NCI-H510A (cell line): ENCODE results near the gene ACACA.

Experiments
- DNase-seq: peaks from one replicate; lab custom pipeline; 2025; lab: John Stamatoyannopoulos, UW

ACACA gene

DNA sequence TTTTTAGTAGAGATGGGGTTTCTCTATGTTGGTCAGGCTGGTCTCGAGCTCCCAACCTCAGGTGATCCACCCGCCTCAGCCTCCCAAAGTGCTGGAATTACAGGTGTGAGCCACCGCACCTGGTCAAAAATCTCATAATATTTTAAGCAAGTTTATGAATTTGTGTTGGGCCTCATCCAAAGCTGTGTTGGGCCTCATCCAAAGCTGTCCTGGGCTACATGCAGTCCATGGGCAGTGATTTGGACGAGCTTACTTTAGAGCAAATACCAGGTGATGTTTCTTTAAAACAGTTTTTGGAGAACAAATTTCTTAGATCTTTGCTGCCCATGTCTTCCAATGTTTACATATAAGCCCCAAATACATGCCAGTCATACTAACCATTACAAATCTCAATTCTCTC lies 115.3 kb downstream of the ACACA start:
- no peak for DNase-seq

DNA sequence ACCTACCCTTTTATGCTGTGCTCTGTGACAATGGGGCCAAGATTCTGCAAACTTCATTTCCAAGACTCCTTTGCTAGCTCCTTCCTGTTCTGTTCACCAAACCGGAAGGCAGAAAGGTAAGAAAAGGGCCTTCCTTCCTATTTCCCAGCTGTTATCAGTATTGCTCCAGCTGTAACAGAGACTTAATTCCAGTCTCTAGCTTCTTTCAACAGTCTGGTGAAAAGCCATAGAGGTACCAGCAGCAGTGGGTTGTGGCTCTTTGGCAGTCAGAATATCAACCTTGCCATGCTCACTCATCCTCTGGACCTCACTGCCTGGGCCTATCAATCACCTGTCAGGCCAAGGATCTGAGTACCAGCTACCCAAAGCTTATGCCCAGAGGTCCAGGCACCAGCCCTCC lies 120.2 kb downstream of the ACACA start:
- no peak for DNase-seq

DNA sequence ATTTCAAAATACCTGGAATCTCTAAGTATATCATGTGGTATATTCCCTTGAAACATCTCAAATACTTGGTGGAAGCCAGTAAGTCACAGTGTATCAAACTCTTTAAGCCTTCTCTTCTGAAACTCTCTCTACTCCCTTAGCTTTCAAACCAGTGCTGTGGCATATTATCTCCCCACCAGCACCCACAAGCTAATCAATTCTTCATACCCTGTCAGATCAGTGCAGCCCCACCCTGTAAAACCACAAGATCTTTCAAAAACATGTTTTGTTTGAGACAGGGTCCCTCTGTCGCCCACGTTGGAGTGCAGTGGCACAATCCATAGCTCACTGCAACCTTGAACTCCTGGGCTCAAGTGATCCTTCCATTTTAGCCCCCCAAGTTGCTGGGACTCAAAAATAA lies 122.4 kb downstream of the ACACA start:
- DNase-seq = no peak

DNA sequence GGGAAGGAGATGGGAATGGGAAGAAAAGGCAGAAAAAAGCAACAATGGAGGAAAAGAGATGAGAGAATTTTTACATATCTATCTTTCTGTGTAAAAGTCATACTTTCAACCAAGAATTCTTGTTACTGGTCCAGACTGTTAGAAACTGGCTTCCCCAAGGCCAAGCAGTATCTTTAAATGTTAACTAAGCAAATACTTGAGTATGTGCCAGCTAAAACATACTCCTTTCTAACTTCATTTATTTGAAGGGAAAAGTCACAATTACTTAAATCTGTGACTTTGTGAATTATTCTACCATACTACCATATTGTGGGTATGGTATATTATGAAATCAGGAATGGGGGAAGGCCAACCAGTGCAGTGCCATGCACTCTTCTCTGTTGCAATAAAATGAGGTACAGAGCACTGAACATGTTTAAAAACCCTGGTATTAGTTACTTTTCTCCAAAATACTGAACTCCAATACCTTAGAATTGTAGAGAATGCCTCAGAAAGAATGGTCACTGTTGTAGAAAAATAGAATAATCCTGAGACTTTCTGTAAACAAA lies 123.1 kb downstream of the ACACA start:
- no peak for DNase-seq

DNA sequence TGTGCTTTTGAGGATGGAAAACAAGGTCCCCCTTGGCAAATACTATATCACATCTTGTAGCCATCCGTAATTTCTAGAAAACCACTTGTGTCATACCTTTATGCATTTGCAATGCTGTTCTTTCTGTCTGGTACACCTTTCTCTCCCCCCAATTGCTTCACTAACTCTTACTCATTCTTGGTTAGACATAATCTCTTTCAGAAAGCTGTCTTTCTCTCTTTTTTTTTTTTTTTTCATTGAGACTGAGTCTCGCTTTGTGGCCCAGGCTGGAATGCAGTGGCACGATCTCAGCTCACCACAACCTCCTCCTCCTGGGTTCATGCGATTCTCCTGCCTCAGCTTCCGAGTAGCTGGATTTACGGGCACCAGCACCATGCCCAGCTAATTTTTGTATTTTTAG lies 125.8 kb downstream of the ACACA start:
- DNase-seq = no peak

DNA sequence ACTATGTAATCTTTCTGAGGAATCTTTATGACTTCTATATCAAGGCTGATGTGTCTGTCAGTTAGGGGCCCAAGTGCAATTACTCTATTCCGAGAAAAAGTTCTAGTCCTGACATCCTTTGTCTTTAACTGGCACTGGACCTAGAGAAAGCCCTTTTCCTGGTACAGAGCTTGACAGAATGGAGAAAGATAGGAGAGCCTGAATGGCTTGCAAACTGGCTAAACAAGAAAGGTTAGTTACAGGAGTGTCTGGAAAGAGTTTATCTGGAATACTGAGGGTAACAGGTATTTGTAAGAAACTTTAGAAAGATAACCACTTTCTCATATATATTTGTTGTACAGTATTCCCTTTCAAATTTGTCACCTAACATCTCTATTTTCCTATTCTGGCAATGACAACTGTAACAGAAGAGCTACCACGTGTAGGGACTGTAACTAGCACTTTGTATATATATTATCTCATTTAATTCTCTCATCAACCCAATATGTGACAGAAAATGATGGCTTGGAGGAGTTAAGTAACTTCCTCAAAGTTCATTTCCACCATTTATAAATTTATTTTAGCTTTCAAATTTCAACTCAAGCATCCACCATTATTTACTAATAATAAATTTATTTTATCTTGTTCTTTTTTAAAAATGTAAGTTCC lies 128.3 kb downstream of the ACACA start:
- no peak for DNase-seq

DNA sequence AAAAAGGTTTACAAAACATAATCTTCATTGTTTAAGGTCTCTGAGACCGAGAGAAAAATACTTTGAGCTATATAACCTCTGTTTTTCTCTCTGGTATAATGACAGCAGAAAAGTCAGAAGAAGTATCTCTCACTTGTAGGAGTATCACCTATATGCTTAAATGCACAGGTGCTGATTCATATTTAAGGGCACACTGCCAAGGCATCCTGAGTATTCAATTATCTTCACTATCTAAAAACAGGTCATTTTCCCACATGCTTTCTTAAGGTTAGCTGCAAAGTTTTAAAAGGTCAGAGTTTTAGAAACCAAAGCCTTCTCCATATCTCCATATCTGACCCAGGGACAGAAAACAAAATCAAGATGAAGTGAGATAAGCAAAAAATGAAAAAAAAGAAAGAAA lies 130.2 kb downstream of the ACACA start:
- no peak for DNase-seq

DNA sequence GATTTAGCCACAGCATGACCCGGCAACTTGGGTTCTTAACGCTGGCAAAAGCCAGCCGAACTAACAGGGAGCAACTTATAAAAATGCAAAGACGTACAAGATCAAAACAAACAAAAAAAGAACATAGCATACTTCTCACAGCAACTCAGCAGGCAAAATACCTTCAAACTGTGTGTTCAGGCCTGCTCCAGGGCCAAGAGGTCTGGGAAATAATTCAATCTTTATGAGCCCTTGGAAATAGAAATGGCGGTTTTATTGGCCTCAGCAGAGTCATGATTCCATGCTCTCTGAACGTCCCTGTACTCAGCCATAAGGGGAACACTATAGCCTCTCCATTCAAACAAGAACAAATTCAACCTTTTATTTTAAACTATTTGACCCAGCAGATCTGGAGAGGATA lies 132.2 kb downstream of the ACACA start:
- DNase-seq = no peak

DNA sequence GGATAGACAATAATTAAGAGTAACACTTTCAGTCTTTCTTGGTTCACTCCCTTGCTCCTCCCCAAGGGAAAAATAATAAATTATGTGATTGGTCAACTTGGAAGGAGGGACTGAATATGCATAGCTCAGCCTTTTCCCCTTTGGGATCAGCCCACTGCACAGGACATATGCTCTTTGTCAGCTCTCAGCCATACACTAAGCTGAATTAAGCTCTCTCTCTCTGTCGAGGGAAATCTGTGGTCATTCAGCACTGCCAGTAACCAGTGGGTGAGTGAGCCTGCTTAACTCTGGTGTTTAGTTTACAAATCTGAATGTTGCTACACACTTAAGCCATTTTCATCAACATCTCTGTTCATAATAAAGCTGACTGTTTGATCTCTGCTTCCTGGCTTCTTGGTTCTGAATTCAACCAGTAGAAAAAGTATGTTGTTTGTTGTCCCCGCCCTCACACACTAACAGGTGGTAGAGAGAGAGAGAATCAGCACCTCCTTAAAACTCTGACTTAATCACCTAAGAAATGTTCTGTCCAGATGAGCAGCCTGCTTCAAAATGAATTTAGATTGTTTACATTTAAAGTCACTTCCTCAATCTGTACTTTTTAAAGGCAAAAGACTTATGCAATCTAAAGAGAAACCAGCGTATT lies 133.1 kb downstream of the ACACA start:
- DNase-seq = no peak

DNA sequence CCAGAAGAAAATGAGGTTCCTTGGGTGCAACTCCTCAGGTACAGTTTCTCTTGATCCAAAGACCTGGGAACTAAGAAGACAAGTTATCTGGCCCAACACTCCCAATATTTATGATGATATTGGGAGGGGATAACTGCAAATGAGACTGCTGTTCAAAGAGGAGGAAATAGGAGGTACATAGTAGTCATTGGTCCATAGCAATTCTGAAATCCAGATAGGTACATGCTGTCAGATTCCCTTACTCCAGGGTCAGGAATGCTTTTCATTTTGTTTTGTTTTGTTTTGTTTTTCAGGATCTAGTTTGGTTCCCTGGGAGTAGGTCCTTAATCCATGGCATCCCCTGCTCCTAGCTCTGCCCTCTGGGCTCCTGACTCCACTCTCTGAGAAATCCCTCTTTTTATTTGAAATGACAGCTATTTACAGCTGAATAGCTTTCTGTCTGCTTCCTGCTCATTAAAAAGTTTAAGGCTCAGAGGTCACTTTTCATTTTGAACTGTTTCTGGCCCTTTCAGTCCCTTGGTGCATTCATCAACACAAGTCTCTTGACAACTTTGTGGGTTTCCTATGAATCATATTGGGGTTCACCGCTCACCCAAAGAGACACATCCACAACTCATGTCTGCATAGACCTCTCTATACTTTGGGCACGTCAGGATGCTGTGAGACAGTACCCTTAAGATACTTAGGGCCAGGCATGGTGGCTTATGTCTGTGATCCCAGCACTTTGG lies 141.0 kb downstream of the ACACA start:
- no peak for DNase-seq

DNA sequence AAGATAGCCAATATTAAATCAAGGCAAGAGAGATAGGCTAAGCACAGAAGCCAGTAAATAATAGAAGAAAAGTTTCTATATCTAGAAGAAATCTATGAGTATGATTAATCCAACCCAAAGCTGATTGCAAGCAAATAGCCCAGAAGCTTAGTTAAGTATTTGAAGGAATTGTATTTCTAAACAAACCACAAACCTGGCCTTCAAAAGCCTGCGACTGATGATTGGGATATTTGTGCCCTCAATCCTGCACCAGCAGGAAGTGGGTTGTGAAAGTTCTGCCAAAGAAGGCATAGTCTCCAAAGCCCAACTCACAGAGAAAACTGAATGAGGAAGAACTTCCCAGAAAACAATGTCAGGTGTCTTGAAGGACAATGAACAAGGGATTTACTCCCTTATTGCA lies 145.3 kb downstream of the ACACA start:
- DNase-seq = no peak

DNA sequence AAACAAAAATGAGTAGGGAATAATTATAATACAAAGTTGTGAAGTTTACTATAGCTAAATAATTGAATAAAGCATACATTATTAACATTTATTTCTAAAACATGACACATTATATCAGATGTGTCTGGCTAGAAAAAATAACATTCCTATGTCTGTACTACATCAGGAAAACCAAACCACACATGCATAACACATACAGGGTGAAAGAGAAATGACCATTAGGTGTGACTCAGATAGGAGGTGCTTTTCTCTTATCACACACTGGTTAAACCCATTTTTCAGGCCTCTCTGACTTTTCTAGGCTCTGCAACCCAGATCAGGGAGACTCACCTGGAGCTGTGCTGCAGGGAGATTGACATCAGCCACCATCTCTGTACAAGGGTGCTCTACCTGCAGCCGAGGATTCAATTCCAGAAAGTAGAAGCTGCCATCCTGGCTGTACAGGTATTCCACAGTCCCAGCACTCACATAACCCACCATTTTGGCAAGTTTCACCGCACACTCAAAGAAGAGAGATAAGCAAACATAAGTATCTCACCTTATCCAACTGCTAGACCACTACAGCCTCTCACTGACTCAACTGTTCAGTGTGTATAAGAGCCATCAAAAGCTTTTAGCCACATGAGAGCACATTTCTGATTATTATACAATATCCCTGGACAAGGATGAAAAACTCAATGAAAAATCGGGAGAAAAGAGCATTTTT lies 147.5 kb downstream of the ACACA start:
- no peak for DNase-seq

DNA sequence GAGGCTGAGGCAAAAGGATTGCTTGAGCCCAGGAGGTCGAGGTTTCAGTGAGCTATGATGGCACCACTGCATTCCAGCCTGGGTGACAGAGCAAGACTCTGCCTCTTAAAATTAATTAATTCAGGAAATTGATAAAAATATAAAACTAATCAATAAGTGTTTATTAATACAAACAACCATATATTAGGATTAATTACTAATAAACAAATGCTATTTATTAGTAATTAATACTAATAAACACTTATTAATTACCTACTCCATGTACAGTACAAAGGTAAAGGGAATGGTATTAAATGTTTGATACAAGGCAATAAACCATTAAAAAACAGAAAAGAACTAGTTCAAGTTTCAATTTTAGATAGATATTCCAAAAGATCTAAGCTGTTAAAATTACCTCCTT lies 150.0 kb downstream of the ACACA start:
- DNase-seq = no peak

DNA sequence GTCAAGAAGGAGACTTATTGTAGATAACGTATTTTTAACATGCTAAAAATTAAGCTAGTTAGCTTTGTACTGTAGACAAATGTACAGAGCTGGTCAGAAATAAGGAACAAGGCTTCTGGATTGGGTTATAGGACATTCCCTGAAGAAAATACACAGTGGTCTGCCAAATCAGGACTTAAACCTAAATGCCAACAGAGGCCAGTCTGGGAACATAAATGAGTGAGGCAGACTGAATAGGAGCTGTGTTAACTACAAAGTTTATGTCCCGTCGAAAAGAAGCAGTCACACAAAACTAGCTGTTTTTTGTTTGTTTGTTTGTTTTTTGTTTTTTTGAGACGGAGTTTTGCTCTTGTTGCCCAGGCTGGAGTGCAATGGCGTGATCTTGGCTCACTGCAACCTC lies 151.2 kb downstream of the ACACA start:
- no peak for DNase-seq

DNA sequence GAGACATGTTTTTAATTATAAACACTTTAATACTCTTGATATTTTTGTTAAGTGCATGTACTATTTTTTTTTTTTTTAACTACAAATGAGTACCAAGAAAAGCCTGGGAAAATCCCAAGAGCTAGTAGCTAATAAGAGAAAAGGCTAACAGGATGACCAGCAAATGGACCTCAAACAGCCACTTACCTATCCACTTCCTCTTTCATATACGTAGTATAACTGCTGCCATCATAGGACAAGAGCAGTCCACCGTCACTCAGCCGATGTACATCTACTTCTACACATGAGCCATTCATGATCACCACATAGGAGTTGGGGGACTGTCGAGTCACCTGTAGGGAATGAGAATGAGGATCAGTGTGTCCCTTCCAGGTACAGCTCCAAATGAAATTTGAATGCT lies 158.8 kb downstream of the ACACA start:
- DNase-seq = no peak

DNA sequence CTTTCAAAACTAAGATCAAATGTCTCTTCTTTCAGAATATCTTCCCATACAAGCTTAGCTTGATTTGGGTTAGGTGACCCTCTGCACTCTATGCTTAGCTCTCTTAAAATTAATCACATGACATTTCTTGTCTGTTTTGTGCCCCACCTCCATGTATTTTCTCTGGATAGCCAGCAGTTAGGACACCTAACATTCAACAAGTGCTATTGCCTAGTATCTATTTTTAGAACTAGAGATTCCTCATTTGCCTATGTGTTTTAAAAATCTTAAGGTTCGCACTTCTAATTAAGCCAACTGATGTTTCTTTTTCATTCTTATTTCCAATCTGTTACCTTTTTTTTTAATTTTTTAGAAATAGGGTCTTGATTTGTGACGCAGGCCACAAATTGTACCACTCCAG lies 160.6 kb downstream of the ACACA start:
- DNase-seq = no peak

DNA sequence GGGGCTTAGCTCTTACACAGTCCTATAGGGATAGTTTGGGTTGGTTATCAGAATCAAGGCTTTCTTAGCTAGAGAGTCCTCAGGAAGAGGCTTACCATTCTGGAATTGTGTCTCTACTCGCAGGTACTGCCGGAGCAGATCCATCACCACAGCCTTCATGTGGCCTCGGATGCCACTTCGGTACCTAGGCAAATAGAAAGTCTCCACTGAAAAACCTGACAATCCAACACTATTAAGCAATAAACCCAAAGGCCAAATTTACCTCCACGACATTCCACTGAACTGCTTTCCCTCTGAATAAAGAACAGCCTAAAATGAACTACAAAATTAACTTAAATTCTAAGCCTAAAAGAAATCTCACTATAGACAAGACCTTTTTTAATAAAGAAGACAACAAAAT lies 166.3 kb downstream of the ACACA start:
- DNase-seq = no peak

DNA sequence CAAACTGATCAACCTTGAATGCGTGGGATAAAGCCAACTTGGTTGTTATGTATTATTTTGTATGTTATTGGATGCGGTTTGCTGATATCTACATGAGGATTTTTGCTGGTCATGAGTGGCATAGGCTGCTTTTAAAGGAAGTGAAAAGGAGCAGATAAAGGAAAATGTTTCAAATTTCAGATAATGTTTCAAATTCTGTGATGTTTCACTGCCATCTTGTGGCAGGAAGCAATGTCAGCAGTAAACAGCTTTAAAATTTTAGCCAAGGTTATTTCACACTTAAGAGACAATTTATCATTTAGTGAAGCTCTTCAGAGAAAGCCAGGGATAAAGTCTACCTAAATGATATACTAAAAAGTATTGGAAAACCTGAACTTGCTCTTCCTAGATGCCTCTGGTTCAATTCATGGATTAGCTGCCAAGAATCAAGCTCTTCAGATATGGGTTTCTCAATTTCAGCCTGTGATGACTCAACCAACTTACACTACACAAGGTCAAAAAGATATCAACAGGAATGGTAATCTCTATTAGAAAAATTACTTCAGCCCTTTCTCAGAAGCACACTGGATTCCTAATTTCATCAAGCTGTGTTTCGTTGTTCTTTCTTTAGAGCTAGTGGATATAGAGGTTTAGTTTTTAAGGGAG lies 166.8 kb downstream of the ACACA start:
- no peak for DNase-seq

DNA sequence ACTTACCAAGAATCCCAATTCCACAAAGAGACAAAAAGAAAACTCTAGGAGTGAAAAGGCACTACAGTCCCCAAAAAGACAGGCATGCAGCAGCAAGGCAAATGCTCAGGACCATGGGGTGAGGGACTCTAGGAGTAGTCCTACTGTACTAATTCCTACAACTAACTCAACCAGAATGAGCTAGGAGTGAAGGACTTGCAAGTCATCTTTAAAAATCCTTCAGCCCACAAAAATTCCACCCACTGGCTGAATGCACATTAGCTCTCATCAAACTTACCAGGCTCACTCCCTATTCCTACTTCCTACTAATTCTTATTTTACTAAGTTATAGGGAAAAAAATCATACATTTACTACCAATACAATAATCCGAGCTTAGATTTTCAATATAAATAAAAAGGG lies 172.5 kb downstream of the ACACA start:
- DNase-seq = no peak

DNA sequence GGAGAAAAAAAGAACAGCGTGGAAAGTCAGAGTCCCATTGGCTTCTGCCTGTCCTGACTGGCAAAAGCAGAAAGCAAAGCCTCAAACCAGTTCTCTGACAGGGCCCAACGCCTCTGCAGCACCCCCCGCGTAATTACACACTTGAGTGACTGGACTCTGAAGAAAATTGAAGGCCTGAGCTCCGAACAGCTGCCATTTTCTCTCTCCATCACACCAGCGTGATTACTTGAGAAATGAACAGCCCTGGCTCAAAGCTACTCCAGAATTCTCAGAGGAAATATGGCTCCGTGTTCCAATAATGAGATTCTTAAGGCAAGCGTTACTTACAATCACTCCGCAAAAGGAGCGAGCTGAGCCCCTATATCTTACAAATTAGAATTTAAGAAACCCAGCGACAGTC lies 173.6 kb downstream of the ACACA start:
- no peak for DNase-seq

DNA sequence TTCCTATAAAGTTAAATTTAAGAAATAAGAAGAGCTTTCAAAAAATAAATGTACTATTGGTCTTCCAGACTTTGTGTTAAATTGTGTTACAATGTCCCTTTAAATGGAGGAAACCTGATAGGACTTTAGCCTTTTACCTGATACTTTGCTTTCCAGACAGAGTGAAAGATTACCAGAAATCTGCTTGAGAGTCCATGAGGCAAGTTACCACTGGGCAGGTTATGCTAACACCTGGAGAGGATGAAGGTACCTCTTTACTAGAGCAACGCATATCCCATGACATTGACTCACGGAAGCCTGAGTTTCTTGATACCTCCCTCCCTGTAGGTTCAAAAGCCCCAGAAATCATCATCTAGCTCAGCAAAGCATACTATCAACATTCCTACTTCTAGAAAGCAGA lies 174.7 kb downstream of the ACACA start:
- DNase-seq = no peak

DNA sequence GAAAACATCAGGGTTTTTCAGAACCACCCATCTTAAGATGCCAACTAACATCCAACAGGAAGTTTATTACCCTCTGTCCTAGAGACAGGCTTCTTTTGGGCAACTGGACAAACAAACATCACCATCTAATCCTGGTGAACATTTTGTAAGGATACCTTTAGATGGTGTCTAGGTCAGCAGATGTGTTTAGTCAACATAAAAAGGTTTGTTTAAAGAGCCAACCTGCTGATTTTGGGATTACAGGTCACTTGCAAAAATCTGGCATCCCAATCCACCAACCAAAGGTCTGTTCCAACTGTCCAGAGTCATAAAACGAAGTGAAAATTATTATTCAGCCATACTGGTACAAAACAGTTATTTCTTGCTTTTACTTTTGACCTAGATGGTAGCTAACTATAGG lies 176.0 kb downstream of the ACACA start:
- DNase-seq = no peak
